SK-N-MC (cell line): ENCODE measurements around the gene MAP4K4.
"Not testable (repeated sequence)": the region's sequence is repeated elsewhere in the genome, so short reads cannot be mapped to it uniquely, and the experiment has no call there.

Experiments used
- DNase-seq: peaks from one replicate; pipeline ENCODE4 v3.0.0-alpha.2; 2011; ENCODE audit warnings: low read depth, low spot score
- H3K27ac ChIP-seq: fragments of 200-600 bp; sonication (generic); 2 replicates; pipeline ENCODE4 v1.5.1; 2016; ENCODE audit warnings: mixed run types
- H3K36me3 ChIP-seq: fragments of 200-600 bp; sonication (generic); 2 replicates; pipeline ENCODE4 v1.6.1; 2017; ENCODE audit warnings: antibody characterized with exemption, low read length, mixed read lengths; ENCODE audit not compliant: insufficient read depth
- H3K4me3 ChIP-seq: fragments of 200-600 bp; sonication (generic); 2 replicates; pipeline ENCODE4 v1.5.1; 2016
- H3K9ac ChIP-seq: fragments of 200-600 bp; sonication (generic); 2 replicates; pipeline ENCODE4 v1.8.0; 2017; ENCODE audit warnings: mixed run types, mixed read lengths; ENCODE audit not compliant: insufficient read length
- H3K9me3 ChIP-seq: fragments of 200-600 bp; sonication (generic); 2 replicates; pipeline ENCODE4 v1.6.1; 2017; ENCODE audit warnings: low read depth, mild to moderate bottlenecking, antibody characterized with exemption, low read length, moderate library complexity, mixed read lengths
- EZH2 ChIP-seq: fragments of 200-600 bp; sonication (generic); IDR thresholded peaks from one replicate; pipeline ENCODE4 v1.6.1; 2017; ENCODE audit warnings: antibody characterized with exemption
- FOXP2 ChIP-seq: optimal IDR thresholded peaks from 2 replicates; pipeline ENCODE3; 2011; ENCODE audit warnings: mild to moderate bottlenecking, moderate library complexity; ENCODE audit not compliant: insufficient read depth; ENCODE audit errors: extremely low read length, control extremely low read depth
- POLR2AphosphoS5 ChIP-seq: IDR thresholded peaks from 2 replicates; pipeline ENCODE4 v1.6.1; 2012; ENCODE audit warnings: mild to moderate bottlenecking, low read depth, low read length, borderline replicate concordance

The MAP4K4 gene

GRCh38 chr2:101905746-101906336, 208.3 kb downstream of the MAP4K4 start:
- no peak for DNase-seq
- no peak overlapping the region for H3K27ac ChIP-seq
- H3K4me3 ChIP-seq = no peak overlapping the region
- H3K9me3 ChIP-seq = no peaks in the 10 kb centered on the region
- TF ChIP-seq EZH2 (no peak), FOXP2 (no peak), POLR2AphosphoS5 (no peak)
- H3K9ac ChIP-seq = no peak overlapping the region
- no peaks in the 10 kb centered on the region for H3K36me3 ChIP-seq

DNA sequence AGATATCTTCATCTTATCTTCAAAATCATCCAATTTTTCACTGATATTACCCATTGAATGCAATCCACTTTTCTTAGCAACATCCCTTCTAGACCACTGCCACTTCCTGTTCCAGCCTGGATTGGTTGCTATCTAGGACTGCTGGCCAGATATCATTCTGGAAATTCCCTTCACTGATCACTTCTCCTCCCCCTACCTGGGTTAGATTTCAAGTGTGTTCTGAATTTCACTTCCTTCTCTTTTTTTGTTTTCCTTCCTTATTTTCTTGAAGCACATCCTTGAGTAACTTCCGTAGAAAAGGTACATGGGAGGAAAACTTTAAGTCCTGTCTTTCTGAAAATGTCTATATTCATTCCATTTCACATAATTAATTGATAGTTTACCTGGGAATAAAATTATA, 212.3 kb downstream of the MAP4K4 start:
- H3K4me3 ChIP-seq = no peak overlapping the region
- no peaks in the 10 kb centered on the region for H3K36me3 ChIP-seq
- no peak overlapping the region for H3K27ac ChIP-seq
- no peak overlapping the region for H3K9ac ChIP-seq
- DNase-seq = no peak
- TF ChIP-seq FOXP2 = no peak
- no peak for TF ChIP-seq EZH2
- no peak for TF ChIP-seq POLR2AphosphoS5
- H3K9me3 ChIP-seq = no peaks in the 10 kb centered on the region

DNA sequence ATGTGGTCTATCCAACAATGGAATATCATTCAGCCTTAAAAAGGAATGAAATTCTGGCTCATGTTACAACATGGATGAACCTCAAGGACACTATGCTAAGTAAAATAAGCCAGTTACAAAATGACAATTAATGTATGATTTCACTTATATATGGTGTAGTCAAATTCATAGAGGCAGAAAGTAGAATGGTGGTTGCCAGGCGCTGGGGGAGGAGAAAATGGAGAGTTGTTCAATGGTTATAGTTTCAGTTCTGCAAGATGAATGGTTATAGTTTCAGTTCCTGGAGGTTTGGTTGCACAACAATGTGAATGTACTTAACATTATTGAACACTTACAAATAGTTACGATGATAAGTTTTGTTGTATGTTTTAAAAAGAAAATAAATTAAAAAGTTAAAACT, 215.0 kb downstream of the MAP4K4 start:
- H3K9me3 ChIP-seq = no peaks in the 10 kb centered on the region
- no peak for TF ChIP-seq EZH2
- DNase-seq = no peak
- H3K36me3 ChIP-seq = no peaks in the 10 kb centered on the region
- H3K27ac ChIP-seq = no peak overlapping the region
- H3K4me3 ChIP-seq = no peak overlapping the region
- no peak overlapping the region for H3K9ac ChIP-seq

DNA sequence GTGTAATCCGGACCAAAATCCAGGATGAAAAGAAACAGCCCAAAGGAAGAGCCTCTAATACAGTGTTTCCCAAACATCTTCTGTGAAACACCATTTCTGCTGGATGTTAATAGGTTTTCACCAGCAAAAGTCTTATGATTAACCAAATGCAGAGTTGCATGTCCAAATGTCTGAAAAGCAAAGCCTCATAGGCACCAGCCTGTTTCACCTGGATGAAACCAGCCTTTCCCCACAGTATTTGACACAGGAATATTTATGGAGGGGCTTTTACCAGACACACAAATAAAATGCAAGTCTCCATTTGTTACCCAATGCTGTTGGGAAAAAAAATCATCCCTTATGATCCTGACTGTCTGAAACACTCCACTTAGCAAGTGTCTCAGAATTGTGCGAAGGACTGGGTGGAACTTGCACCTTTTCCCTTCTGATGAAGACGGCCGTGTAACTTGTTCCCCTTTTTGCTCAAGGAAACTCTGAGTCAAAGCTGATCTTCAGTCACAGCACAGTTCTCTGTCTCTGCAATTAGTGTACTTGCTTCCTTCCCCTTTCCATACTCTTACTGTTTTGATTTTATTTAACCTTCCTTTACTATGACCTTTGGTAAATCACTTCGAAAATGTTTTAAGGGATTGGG, 223.9 kb downstream of the MAP4K4 start:
- DNase-seq = no peak
- Histone ChIP-seq H3K36me3 (no peaks in the 10 kb centered on the region), H3K4me3 (no peak overlapping the region), H3K9me3 (no peaks in the 10 kb centered on the region), H3K27ac (no peak overlapping the region), H3K9ac (no peak overlapping the region)
- TF ChIP-seq POLR2AphosphoS5 (no peak), FOXP2 (no peak)

DNA sequence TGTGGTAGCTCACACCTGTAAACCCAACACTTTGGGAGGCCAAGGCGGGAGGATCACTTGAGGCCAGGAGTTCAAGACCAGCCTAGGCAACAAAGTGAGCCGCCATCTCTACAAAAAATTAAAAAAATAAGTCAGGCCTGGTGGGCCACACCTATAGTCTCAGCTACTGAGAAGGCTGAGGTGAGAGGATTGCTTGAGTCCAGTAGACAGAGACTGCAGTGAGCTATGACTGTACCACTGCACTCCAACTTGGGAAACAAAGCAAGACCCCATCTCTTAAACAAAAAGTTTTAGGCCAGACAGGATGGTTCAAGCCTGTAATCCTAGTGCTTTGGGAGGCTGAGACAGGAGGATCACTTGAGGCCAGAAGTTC, 224.4 kb downstream of the MAP4K4 start:
- TF ChIP-seq FOXP2 (no peak), POLR2AphosphoS5 (no peak), EZH2 (no peak)
- Histone ChIP-seq H3K27ac (no peak overlapping the region), H3K36me3 (no peaks in the 10 kb centered on the region), H3K4me3 (no peak overlapping the region), H3K9me3 (no peaks in the 10 kb centered on the region), H3K9ac (no peak overlapping the region)
- DNase-seq = no peak

- not testable (repeated sequence) for H3K36me3 ChIP-seq, H3K27ac ChIP-seq, H3K4me3 ChIP-seq, H3K9me3 ChIP-seq, H3K9ac ChIP-seq, DNase-seq
Measured at GRCh38 chr2:101924311-101924710, 226.8 kb downstream of the MAP4K4 start.

DNA sequence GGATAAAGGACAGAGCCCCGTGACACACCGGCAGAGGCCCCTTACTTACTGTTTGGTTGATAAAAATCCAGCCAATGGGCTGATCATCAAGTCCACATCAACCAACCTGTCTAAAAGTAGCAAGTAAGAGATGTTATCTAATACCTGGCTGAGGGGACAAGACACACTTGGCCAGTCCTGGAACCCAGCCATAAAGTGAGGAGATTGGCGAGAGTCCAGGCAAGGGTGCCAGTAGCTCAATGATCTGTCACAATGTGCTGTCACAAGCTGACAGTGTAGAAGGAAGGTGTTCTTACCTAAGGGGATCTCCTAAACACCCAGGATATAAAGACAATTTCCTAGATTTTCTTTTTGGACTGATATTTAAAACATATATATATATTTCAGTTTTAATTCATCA, 232.5 kb downstream of the MAP4K4 start:
- Histone ChIP-seq H3K9ac (no peak overlapping the region), H3K36me3 (no peaks in the 10 kb centered on the region), H3K9me3 (no peaks in the 10 kb centered on the region), H3K4me3 (no peak overlapping the region), H3K27ac (no peak overlapping the region)
- no peak for DNase-seq
- no peak for TF ChIP-seq POLR2AphosphoS5
- TF ChIP-seq EZH2 = no peak
- no peak for TF ChIP-seq FOXP2

DNA sequence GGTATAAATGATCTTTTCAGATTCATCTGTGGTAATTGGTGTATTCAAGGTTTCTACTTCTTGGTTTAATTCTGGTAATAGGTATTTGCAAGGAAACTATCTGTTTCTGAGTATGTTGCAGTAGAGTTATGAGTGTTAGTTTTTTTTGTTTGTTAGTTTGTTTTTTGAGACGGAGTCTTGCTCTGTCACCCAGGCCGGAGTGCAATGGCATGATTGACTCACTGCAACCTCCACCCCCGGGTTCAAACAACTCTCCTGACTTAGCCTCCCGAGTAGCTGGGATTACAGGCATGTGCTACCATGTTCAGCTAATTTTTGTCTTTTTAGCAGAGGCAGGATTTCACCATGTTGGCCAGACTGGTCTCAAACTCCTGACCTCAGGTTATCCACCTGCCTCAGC, 233.3 kb downstream of the MAP4K4 start:
- no peak for DNase-seq

DNA sequence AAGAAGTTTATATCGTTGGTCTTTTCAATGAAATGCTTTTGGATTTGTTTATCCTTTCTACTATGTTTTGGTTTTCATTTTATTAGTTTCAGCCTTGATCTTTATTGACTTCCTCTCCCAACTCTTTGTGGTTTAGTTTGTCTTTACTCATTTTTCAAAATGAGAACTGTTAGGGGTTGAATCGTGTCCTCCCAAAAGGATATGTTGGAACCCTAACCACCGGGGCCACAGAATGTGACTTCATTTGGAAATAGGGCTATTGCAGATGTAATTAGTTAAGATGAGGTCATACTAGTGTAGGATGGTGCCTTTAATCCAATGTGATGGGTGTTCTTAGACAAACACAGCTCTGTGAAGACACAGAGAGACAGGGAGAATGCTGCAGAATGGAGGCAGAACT, 233.9 kb downstream of the MAP4K4 start:
- H3K9me3 ChIP-seq = no peaks in the 10 kb centered on the region
- DNase-seq = no peak
- H3K4me3 ChIP-seq = no peak overlapping the region
- no peak overlapping the region for H3K9ac ChIP-seq
- H3K27ac ChIP-seq = no peak overlapping the region
- no peaks in the 10 kb centered on the region for H3K36me3 ChIP-seq
- TF ChIP-seq EZH2 (no peak), POLR2AphosphoS5 (no peak), FOXP2 (no peak)

More for the DNA sequence above, 233.3 kb downstream of the MAP4K4 start:
- H3K27ac ChIP-seq = no peak overlapping the region
- no peak overlapping the region for H3K9ac ChIP-seq
- no peaks in the 10 kb centered on the region for H3K9me3 ChIP-seq
- no peaks in the 10 kb centered on the region for H3K36me3 ChIP-seq
- TF ChIP-seq POLR2AphosphoS5 (no peak), FOXP2 (no peak), EZH2 (no peak)
- H3K4me3 ChIP-seq = no peak overlapping the region

- H3K9me3 ChIP-seq, DNase-seq, H3K4me3 ChIP-seq, H3K36me3 ChIP-seq, H3K9ac ChIP-seq, H3K27ac ChIP-seq: not testable (repeated sequence)
Measured at GRCh38 chr2:101935764-101936163, 238.3 kb downstream of the MAP4K4 start.
